Fibroblast of villous mesenchyme (primary cell): Measurements from ENCODE around the gene XRCC4. TPM values are rescaled to one million over a fixed set of nuclear protein-coding genes. Genes with fewer than 3 reads are reported as not detected.

Source experiments
- DNase-seq: peaks from one replicate; pipeline ENCODE4 v3.0.0-alpha.2; 2010; ENCODE audit warnings: low read depth
- H3K4me3 ChIP-seq: 2 replicates; pipeline ENCODE4 v1.5.1; 2011; ENCODE audit warnings: low read depth, mild to moderate bottlenecking, low read length
- total RNA-seq: library from RNA; depleted of rRNA; stranded (reverse); fragments of >200 nt; gene quantifications from 2 replicates; pipeline ENCODE4 v1.2.3, GENCODE V29; 2012
- TF ChIP-seq, protein P1 (sequence below): IDR thresholded peaks from 2 replicates; pipeline ENCODE4 v1.5.1; 2012; ENCODE audit warnings: low read depth, mild to moderate bottlenecking, low read length; ENCODE audit not compliant: insufficient read depth

The XRCC4 gene
- total RNA-seq, 1 donor, result 13.0 TPM

DNA sequence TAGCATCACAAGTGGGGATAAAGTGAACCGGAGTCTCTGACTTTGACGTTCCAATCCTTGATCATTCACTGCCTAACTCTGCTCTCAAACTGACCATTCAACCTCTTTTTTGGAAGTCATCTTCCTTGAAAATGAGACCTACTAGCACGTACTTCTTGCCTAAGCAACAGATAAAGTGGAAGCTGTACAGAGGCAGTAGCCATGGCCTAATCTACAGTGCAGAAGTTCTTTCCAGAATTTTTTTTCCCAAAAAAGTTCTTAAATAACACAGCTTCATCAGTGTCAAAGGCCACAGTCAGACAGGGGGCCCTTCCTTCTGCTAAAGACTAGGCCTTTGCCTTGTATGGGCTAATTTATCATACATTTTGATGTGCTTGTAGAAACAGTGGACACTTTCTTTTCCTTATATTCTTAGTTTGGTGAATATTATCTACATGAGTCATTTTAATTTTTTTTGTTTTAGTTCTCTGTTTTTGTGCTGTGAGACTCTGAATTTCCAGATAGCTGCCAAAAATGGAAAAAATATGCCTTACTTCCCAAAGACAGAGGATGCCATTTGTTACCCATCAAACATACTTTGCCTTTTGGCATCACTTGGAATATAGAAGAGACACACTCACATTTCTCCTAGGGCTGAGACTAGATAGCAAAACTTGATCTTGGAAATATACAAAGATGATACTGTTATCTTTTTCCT is 297.9 kb downstream of the XRCC4 start:
- TF ChIP-seq, protein P1, sequence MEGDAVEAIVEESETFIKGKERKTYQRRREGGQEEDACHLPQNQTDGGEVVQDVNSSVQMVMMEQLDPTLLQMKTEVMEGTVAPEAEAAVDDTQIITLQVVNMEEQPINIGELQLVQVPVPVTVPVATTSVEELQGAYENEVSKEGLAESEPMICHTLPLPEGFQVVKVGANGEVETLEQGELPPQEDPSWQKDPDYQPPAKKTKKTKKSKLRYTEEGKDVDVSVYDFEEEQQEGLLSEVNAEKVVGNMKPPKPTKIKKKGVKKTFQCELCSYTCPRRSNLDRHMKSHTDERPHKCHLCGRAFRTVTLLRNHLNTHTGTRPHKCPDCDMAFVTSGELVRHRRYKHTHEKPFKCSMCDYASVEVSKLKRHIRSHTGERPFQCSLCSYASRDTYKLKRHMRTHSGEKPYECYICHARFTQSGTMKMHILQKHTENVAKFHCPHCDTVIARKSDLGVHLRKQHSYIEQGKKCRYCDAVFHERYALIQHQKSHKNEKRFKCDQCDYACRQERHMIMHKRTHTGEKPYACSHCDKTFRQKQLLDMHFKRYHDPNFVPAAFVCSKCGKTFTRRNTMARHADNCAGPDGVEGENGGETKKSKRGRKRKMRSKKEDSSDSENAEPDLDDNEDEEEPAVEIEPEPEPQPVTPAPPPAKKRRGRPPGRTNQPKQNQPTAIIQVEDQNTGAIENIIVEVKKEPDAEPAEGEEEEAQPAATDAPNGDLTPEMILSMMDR, result no peak
- H3K4me3 ChIP-seq, result no peak overlapping the region
- no peak for DNase-seq

DNA sequence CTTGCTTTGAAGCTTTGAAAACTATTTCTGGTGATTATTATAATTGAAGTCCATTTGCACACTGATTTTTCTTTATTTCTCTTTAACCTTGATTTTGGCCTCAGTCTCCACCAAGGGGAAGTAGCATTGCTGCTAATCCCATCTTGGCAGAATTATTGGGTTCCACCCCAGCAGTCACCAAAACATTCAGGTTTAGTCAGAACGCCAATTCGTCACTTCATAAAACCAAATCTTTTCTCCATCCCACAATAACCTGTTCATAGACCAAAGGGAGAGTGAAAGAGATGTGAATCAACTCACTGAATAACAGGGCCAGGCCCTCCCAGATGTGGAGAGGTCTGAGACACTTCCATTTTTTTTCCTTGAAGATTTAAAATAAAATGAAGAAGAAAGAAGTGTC is 299.1 kb downstream of the XRCC4 start:
- TF ChIP-seq, protein P1, result no peak
- no peak for DNase-seq
- H3K4me3 ChIP-seq, result no peak overlapping the region

DNA sequence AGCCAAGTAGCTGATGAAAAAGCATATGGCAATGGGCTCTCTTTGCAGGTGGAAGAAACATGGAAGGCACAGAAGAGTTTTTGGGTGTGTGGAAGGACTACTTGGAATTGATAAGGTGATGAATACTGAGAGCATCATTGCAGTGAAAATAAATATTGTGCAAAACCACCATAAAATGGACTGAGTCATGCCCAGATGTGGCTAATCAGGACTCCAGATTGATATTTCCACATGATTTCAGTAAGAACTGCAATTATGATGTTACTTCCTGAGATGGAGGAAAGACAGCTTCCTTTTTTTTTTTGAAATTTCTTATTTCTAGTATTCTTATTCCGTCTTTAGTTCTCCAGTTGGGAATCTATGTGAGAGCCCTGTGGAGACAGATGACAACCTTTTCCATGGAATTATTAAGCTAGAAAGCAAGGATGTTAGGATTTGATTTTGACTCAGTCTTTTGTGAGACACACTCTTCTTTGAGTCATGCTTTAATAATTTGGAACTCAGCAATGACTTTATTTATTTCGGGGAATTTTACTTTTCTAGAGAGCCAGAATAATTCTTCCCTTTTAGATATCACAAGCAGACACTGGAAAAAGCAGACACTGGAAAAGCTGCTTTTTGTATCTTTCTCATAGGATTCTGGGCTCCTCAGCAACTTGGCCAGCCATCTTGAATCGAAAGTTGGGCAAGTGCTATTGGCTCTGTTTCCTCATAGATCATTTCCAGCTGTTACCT is 300.0 kb downstream of the XRCC4 start:
- TF ChIP-seq, protein P1, result no peak
- H3K4me3 ChIP-seq, result no peak overlapping the region
- peak; percentile 90 for DNase-seq

DNA sequence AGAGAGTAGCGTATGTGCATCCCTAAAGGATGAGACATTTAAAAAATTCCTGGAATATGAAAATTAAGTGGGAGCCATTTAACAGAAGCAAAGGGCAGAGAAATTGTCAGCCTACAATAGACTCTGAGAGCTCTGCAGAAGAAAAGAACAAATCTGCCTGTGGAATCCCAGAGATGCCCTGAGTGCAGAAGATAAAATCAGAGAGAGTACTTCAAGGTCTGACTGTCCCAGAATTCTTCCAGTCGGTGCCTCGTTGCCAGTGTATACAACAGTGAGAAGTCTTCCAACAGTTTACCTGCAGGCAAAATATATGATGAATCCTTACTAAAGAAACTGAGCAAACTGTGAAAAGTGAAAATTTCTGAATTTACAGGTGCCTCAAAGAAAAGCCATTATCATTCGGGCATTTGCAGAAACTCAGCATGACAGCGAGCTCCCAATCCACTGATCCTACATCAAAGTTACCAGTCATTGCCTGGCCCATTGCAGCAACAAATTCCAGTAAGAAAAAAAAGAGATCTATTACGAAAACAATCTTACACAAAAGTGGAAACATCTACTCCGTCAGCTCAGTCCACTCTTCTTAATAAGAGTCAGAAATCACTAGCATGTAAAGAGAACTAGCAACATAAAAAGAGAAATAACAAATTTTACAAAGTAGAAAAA is 301.4 kb downstream of the XRCC4 start:
- DNase-seq, result no peak
- TF ChIP-seq, protein P1, result no peak
- no peak overlapping the region for H3K4me3 ChIP-seq

DNA sequence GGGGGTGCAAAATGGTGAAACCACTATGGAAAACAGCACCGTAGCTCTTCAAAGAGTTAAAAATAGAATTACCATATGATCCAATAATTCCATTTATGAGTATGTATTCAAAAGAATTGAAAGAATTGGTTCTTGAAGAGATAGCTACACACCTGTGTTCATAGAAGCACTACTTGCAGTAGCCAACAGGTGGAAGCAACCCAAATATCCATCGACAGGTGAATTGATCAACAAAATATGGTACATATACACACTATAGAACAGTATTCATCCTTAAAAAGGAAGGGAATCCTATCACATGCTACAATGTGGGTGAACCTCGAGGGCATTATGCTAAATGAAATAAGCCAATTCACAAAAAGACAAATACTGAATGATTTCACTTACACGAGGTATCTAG is 308.5 kb downstream of the XRCC4 start:
- TF ChIP-seq, protein P1, result no peak
- H3K4me3 ChIP-seq, result no peak overlapping the region
- no peak for DNase-seq

DNA sequence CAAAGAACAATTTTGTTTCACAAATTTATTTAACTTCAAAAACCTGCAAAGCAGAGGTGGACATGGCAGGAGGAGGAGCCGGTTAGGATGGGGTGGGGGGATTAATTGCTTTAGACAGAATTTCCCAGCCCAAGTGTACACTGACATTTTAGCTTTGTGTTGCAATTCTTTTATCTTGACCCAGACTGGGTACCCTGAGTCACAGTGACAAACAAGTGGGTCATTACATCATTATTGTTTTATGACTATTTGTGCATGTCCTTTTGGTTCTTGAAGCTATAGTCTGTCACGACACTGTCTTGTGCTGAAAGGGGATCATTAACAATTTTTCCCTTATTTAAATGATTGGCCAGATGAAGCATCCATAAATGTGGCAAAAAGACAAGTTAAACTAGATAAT is 309.7 kb downstream of the XRCC4 start:
- TF ChIP-seq, protein P1, result no peak
- no peak overlapping the region for H3K4me3 ChIP-seq
- DNase-seq, result peak; percentile 60
